ENCODE data around the gene TLR3.

TLR3 gene

DNA sequence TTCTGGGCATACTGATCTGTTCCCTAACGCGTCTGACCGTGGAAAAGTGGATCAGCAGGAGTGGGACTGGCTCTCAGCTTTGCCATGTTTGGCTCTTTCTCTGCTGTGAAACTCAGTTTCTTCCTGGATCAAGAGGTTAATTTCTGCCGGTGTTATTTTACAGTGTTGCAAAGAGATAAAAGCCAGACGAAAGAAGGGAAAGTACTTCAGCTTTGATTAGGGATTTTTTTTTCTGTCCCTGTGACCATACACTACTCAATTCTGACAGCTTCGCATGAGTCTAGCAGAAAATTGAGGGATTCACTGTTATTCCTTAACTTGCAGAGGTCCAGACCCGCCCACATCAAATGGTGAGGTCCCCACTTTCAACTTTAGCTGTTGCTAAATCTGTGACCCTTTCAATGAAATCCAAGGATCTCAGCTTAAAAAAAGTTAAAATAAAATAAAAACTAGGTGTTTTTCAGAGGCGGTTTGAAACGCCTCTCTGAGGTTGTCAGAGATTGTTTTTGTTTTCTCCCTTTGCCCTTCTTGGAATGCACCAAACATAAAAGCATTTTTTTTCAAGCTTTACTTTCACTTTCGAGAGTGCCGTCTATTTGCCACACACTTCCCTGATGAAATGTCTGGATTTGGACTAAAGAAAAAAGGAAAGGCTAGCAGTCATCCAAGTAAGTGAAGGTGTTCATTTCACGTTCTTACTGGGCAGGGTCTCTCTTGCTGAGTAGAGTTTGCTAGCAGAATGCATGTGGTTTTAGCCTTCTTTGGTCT lies at the start of gene TLR3:
Gene TLR3, plus strand, starts transcription at position 576 of the 768 bp plus-strand sequence. CDS start 7,464 bp downstream, outside the sequence.
- H3K4me2 ChIP-seq (ENCODE audit: low read length) = peak within 1 kb of the TSS; percentile 65
- no peak within 1 kb of the TSS for H3K27ac ChIP-seq (ENCODE audit: low read depth, low read length)
- H4K20me1 ChIP-seq (ENCODE audit: control insufficient read depth, insufficient read depth, low read depth, low read length) = no peaks in the 10 kb centered on the region

DNA sequence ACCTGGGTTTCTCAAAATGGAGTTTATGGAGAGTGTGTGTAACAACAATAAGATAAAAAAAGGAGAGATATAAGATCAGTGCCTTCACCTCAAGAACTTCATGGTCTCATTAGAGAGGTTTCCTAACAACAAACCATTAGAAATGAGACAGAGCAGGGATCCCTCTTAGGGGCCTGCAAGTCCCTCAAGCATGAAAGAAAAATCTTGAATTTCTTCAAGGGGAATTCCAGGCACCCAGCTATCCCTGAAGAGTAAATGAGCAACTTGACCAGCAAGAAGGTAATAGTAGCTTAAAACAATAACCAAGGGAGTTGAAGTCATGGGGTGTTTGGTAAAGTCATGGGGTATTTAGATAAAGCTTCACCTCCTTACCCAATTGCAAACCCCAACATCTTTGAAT lies 49.7 kb upstream of the TLR3 start:
- no peaks in the 10 kb centered on the region for H3K27me3 ChIP-seq (ENCODE audit: control insufficient read depth, low read length)
- no peaks in the 10 kb centered on the region for H3K36me3 ChIP-seq (ENCODE audit: control insufficient read depth, low read length)
- no peaks in the 10 kb centered on the region for H3K9me2 ChIP-seq (replicated peaks; ENCODE audit: control insufficient read depth, low read length)

More for the DNA sequence above, at the start of gene TLR3:
- Histone ChIP-seq H3K4me1 (ENCODE audit: control insufficient read depth, low read length) (peaks cover 12% of the 10 kb centered on the region), H3K27me3 (ENCODE audit: control insufficient read depth, low read length) (peaks cover 14% of the 10 kb centered on the region), H3K9me2 (replicated peaks; ENCODE audit: control insufficient read depth, low read length) (no peaks in the 10 kb centered on the region), H3K4me3 (ENCODE audit: low read length) (peak within 1 kb of the TSS; percentile 59), H3K36me3 (ENCODE audit: control insufficient read depth, low read length) (no peaks in the 10 kb centered on the region), H3K9me3 (ENCODE audit: control insufficient read depth, insufficient read depth, low read length) (no peaks in the 10 kb centered on the region), H3F3A (ENCODE audit: control insufficient read depth, insufficient read depth) (no peaks in the 10 kb centered on the region), H3K79me2 (ENCODE audit: control insufficient read depth, low read length) (no peaks in the 10 kb centered on the region)
- TF ChIP-seq, protein P1, sequence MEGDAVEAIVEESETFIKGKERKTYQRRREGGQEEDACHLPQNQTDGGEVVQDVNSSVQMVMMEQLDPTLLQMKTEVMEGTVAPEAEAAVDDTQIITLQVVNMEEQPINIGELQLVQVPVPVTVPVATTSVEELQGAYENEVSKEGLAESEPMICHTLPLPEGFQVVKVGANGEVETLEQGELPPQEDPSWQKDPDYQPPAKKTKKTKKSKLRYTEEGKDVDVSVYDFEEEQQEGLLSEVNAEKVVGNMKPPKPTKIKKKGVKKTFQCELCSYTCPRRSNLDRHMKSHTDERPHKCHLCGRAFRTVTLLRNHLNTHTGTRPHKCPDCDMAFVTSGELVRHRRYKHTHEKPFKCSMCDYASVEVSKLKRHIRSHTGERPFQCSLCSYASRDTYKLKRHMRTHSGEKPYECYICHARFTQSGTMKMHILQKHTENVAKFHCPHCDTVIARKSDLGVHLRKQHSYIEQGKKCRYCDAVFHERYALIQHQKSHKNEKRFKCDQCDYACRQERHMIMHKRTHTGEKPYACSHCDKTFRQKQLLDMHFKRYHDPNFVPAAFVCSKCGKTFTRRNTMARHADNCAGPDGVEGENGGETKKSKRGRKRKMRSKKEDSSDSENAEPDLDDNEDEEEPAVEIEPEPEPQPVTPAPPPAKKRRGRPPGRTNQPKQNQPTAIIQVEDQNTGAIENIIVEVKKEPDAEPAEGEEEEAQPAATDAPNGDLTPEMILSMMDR (IDR thresholded peaks at IDR 0.05; ENCODE audit: low read depth, low read length, poor library complexity, severe bottlenecking) = no peak
- no peak for TF ChIP-seq EZH2phosphoT487 (IDR thresholded peaks at IDR 0.05; ENCODE audit: borderline replicate concordance, low read length)

DNA sequence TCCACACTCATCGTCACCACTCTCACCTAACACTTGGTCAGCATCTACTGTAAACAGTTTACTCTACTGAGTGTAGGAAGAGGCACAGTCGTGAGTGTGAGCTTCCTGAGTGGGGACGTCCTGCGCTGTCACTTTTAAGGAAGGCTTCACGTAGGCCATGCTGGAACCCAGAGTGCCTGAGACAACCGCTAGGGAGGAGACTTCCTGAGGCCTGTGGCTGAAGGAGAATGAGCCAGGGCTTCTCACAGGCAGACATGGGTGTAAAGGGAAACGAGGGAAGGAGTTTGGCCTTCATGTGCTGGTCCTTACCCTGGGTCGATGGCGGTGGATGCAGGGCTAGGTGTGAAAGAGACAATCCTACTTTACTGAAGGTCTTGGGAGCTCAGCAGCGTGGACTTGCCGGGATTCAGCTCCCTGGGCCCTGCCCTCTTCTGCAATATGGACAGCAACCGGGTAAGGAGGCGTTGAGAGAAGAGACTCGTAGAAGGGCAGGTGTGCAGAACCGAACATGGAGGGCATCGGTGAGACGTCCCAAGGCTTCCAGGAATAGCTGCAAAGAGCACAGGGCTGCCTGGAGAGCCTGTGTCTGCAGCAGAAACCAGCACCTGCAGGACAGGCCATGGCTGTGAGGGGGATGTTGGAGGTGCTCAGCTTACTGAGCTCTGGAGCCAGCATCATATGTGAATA lies 48.7 kb upstream of the TLR3 start:
- no peaks in the 10 kb centered on the region for H3K27me3 ChIP-seq (ENCODE audit: control insufficient read depth, low read length)
- H3K9me3 ChIP-seq (ENCODE audit: control insufficient read depth, insufficient read depth, low read length) = no peaks in the 10 kb centered on the region
- H3K27ac ChIP-seq (ENCODE audit: low read depth, low read length) = no peak overlapping the region
- TF ChIP-seq, protein P1 (IDR thresholded peaks at IDR 0.05; ENCODE audit: low read depth, low read length, poor library complexity, severe bottlenecking) = no peak
- no peak for TF ChIP-seq EZH2phosphoT487 (IDR thresholded peaks at IDR 0.05; ENCODE audit: borderline replicate concordance, low read length)
- no peaks in the 10 kb centered on the region for H3K79me2 ChIP-seq (ENCODE audit: control insufficient read depth, low read length)
- no peaks in the 10 kb centered on the region for H3F3A ChIP-seq (ENCODE audit: control insufficient read depth, insufficient read depth)
- H3K9me2 ChIP-seq (replicated peaks; ENCODE audit: control insufficient read depth, low read length) = no peaks in the 10 kb centered on the region
- no peaks in the 10 kb centered on the region for H3K36me3 ChIP-seq (ENCODE audit: control insufficient read depth, low read length)
- no peaks in the 10 kb centered on the region for H4K20me1 ChIP-seq (ENCODE audit: control insufficient read depth, insufficient read depth, low read depth, low read length)
- H3K4me2 ChIP-seq (ENCODE audit: low read length) = no peak overlapping the region
- H3K4me1 ChIP-seq (ENCODE audit: control insufficient read depth, low read length) = no peaks in the 10 kb centered on the region
- no peak overlapping the region for H3K4me3 ChIP-seq (ENCODE audit: low read length)

More for the DNA sequence above, 49.7 kb upstream of the TLR3 start:
- no peaks in the 10 kb centered on the region for H3F3A ChIP-seq (ENCODE audit: control insufficient read depth, insufficient read depth)
- no peaks in the 10 kb centered on the region for H4K20me1 ChIP-seq (ENCODE audit: control insufficient read depth, insufficient read depth, low read depth, low read length)
- no peaks in the 10 kb centered on the region for H3K79me2 ChIP-seq (ENCODE audit: control insufficient read depth, low read length)
- H3K4me1 ChIP-seq (ENCODE audit: control insufficient read depth, low read length) = no peaks in the 10 kb centered on the region
- TF ChIP-seq EZH2phosphoT487 (IDR thresholded peaks at IDR 0.05; ENCODE audit: borderline replicate concordance, low read length) = no peak
- no peaks in the 10 kb centered on the region for H3K9me3 ChIP-seq (ENCODE audit: control insufficient read depth, insufficient read depth, low read length)
- H3K4me2 ChIP-seq (ENCODE audit: low read length) = no peak overlapping the region
- H3K4me3 ChIP-seq (ENCODE audit: low read length) = no peak overlapping the region
- H3K27ac ChIP-seq (ENCODE audit: low read depth, low read length) = no peak overlapping the region
